Esophagus mucosa (tissue), 1 donor: ENCODE measurements around the gene RBSN. TPM values are rescaled to one million over a fixed set of nuclear protein-coding genes. Genes with fewer than 3 reads are reported as not detected.

Experiments used
- ATAC-seq: fragments of 200-7000 bp; cut with Tn5 transposase; one replicate; pipeline ENCODE4 v1.9.1; 2020
- total RNA-seq: library from RNA; stranded (reverse); gene quantifications from one replicate; pipeline ENCODE4 v1.2.4, GENCODE V29; 2023
- donor health status: DM: yes; HTN: yes; CAD: no.

The RBSN gene
- total RNA-seq, 1 donor from 2014 or later = 10.1 TPM

GRCh38 chr3:15056676-15057404, 42.1 kb downstream of the RBSN start:
- ATAC-seq = no peak

GRCh38 chr3:15055019-15055557, 43.9 kb downstream of the RBSN start:
- peak; percentile 19 for ATAC-seq

GRCh38 chr3:15053541-15053940, 45.4 kb downstream of the RBSN start:
- ATAC-seq = no peak

GRCh38 chr3:15052335-15053242, 46.4 kb downstream of the RBSN start:
- no peak for ATAC-seq

- peak; percentile 82 for ATAC-seq
Measured at GRCh38 chr3:15051531-15051930, 47.4 kb downstream of the RBSN start.

- peak; percentile 19 for ATAC-seq
Measured at GRCh38 chr3:15050405-15051092, 48.4 kb downstream of the RBSN start.

GRCh38 chr3:15049584-15049983, 49.4 kb downstream of the RBSN start:
- ATAC-seq = no peak

GRCh38 chr3:15045667-15046066, 53.3 kb downstream of the RBSN start:
- no peak for ATAC-seq

GRCh38 chr3:15044326-15044725, 54.6 kb downstream of the RBSN start:
- ATAC-seq = no peak

GRCh38 chr3:15043408-15044171, 55.4 kb downstream of the RBSN start:
- ATAC-seq = no peak

- ATAC-seq = no peak
Measured at GRCh38 chr3:15042936-15043335, 56.0 kb downstream of the RBSN start.

- no peak for ATAC-seq
Measured at GRCh38 chr3:15041950-15042349, 57.0 kb downstream of the RBSN start.

- no peak for ATAC-seq
Measured at GRCh38 chr3:15040844-15041243, 58.1 kb downstream of the RBSN start.

GRCh38 chr3:15038306-15038705, 60.6 kb downstream of the RBSN start:
- ATAC-seq = no peak

- ATAC-seq = no peak
Measured at GRCh38 chr3:15033103-15033502, 65.8 kb downstream of the RBSN start.

- no peak for ATAC-seq
Measured at GRCh38 chr3:15032650-15033049, 66.3 kb downstream of the RBSN start.

- no peak for ATAC-seq
Measured at GRCh38 chr3:15029625-15030024, 69.3 kb downstream of the RBSN start.

- no peak for ATAC-seq
Measured at GRCh38 chr3:15023719-15024118, 75.2 kb downstream of the RBSN start.

- ATAC-seq = no peak
Measured at GRCh38 chr3:15023249-15023648, 75.7 kb downstream of the RBSN start.
